Activated naive CD4-positive, alpha-beta T cell treated with anti-CD3 and anti-CD28 coated beads, Interleukin-2, amount 10 ng/mL, durations not matched to agents 5 hours and 36 hours (primary cell): ENCODE data around the gene RXFP1. TPM values are rescaled to one million over a fixed set of nuclear protein-coding genes. Genes with fewer than 3 reads are reported as not detected.

Source experiments
- total RNA-seq, 2 experiments: library from RNA; stranded (reverse); gene quantifications; one replicate each; pipeline ENCODE4 v1.2.3, GENCODE V29; 2021

RXFP1 gene
- total RNA-seq = not detected

DNA sequence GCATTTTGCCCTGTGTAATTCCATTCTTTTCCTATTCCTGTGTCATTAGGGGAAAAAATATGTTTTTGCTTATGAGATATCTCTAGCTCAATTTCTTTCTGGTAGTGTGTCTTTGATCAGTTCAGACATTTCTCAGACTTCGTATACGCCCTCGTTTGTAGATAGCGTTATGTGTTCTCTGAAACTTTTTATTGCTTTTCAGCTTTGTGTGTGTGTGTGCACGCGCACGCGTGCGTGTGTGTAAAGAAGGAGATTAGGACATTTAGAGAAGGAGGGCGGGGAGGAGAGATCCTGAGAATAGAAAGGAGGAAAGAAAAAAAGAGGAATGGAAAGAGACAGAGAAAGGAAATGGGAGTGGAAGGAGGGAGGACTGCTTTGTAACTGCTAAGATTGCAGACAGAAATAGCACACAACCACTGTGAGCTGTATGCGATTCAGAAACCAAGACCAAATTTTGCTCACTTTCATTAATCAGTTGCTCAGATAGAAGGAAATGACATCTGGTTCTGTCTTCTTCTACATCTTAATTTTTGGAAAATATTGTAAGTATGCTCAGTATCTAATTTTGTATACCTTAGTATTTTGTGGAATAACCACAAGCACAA lies at the start of gene RXFP1:
Gene RXFP1, plus strand, starts transcription at position 399 of the 605 bp plus-strand sequence. Its CDS starts 95 bp downstream, at position 494.

DNA sequence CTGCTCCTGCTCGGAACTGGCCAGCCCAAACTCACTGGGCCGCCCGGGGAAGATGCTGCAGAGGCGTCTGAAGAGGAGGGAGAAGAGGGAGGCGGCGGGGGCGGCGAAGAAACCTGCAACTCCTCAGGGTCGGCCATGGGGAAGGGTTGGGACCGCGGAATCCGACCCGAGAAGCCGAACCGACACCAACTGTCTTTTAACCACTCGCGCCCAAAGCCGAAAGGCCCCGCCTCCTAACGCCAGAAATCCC lies 149.9 kb downstream of the RXFP1 start, which contains the start of gene C4orf46:
Gene C4orf46, minus strand, starts transcription at position 223 of the 250 bp plus-strand sequence. Its CDS starts 86 bp downstream, at position 137.

DNA sequence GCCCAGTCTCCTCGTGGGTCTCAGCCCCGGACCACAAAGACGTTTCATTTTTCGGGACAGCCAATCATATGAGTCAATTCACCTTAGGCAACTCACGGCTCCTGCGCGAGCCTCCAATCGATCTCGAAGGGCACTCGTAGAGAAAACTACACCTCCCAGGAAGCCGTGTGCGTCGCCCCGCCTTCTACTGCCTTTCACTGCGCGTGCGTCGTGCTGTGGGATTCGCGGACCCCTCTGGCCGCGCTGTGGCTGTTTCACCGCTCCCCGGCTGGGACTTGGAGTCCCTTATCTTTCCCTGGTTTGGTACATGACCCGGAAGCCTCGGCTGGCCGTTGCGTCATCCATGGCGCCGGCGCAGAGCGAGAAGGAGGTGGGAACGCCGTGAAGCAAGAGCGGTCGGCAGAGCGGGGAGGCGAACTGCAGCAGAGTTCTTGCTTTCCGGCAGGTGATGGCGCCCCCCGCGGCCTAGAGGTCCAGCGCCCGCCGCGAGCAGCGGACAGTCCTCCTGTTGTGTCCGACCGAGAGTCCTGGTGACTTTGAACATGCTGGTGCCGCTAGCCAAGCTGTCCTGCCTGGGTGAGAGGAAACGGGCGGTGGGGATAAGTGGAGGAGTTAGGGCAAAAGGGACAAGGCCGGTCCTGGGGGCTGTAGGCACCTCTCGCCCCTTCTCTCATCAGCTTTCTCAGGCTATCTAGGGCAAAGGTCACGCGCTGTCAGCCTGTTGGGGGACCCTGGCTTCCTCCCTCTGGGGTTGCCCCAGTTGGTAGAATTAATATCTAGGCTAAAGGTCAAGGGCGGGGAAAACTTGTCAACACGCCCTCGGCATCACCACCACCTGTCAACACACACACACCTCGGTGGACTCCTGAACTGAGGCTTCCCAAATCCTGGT lies 150.5 kb downstream of the RXFP1 start, which contains the start of gene ETFDH:
Gene ETFDH, plus strand, starts transcription at position 382 of the 892 bp plus-strand sequence. Its CDS starts 161 bp downstream, at position 543.

Other genes starting within 250 kb of the RXFP1 start
- gene C4orf46, start 150.0 kb downstream of the RXFP1 start, total RNA-seq = 10 to 100 TPM; 11.6 to 13.7 TPM
- gene ETFDH, start 150.4 kb downstream of the RXFP1 start, total RNA-seq = 10 to 100 TPM; 16.2 to 18.0 TPM
- 10 to 100 TPM; 31.6 to 32.6 TPM for gene PPID, start 201.5 kb downstream of the RXFP1 start, total RNA-seq
- 10 to 100 TPM; 16.0 to 16.8 TPM for gene FNIP2, start 247.1 kb downstream of the RXFP1 start, total RNA-seq